Suprapubic skin (tissue), 3 donors: ENCODE data around the gene GPR176.

Experiments
- EP300 ChIP-seq: sonication (generic); formaldehyde crosslinking; IDR thresholded peaks from one replicate; pipeline ENCODE4 v1.6.1; 2017; ENCODE audit warnings: antibody characterized with exemption
- POLR2A ChIP-seq, 2 donors: fragments of 450-650 bp; IDR thresholded peaks; one replicate each; pipeline ENCODE4 v1.6.1; 2017; ENCODE audit warnings: antibody characterized with exemption in 2 of 2, mild to moderate bottlenecking in 2 of 2, moderate library complexity in 2 of 2
- TF ChIP-seq, protein P1 (sequence below), 2 donors: fragments of 200-600 bp in 1 of 2; fragments of 450-650 bp in 1 of 2; sonication (generic) in 1 of 2; IDR thresholded peaks; one replicate each; pipeline ENCODE4 v1.5.1; 2016 to 2019; ENCODE audit warnings: antibody characterized with exemption in 2 of 2, mild to moderate bottlenecking in 1 of 2, moderate library complexity in 1 of 2

- TF ChIP-seq, protein P1, sequence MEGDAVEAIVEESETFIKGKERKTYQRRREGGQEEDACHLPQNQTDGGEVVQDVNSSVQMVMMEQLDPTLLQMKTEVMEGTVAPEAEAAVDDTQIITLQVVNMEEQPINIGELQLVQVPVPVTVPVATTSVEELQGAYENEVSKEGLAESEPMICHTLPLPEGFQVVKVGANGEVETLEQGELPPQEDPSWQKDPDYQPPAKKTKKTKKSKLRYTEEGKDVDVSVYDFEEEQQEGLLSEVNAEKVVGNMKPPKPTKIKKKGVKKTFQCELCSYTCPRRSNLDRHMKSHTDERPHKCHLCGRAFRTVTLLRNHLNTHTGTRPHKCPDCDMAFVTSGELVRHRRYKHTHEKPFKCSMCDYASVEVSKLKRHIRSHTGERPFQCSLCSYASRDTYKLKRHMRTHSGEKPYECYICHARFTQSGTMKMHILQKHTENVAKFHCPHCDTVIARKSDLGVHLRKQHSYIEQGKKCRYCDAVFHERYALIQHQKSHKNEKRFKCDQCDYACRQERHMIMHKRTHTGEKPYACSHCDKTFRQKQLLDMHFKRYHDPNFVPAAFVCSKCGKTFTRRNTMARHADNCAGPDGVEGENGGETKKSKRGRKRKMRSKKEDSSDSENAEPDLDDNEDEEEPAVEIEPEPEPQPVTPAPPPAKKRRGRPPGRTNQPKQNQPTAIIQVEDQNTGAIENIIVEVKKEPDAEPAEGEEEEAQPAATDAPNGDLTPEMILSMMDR (IDR thresholded peaks at IDR 0.05) = no peak
- TF ChIP-seq POLR2A (IDR thresholded peaks at IDR 0.05) (no peak), EP300 (peak; percentile 72)
These were observed 91.6 kb downstream of the GPR176 start for GRCh38 chr15:39828374-39828931.
